ENCODE measurements around the gene NLGN1. TPM values are rescaled to one million over a fixed set of nuclear protein-coding genes. Genes with fewer than 3 reads are reported as not detected.
"Not testable (repeated sequence)": the region's sequence is repeated elsewhere in the genome, so short reads cannot be mapped to it uniquely, and the experiment has no call there.

The NLGN1 gene
- total RNA-seq, 2 donors from 2014 or later: 0.67 to 1.3 TPM

GRCh38 chr3:173430576-173430975 is 33.0 kb downstream of the NLGN1 start:
- H3K4me1 ChIP-seq: no peaks in the 10 kb centered on the region
- H3K4me3 ChIP-seq: no peak overlapping the region
- H3K27ac ChIP-seq: no peak overlapping the region
- TF ChIP-seq CTCF (IDR thresholded peaks at IDR 0.05): no peak
- intact Hi-C loops (cut with DNase I): no loop called here
- no peaks in the 10 kb centered on the region for H3K9me3 ChIP-seq
- H3K27me3 ChIP-seq: no peaks in the 10 kb centered on the region
- no peak for DNase-seq
- H3K9ac ChIP-seq (ENCODE audit: low read depth in 2 of 2, low read length in 2 of 2): no peak overlapping the region
- H3K36me3 ChIP-seq: no peaks in the 10 kb centered on the region

- no peak for TF ChIP-seq CTCF (IDR thresholded peaks at IDR 0.05)
- intact Hi-C loops (cut with DNase I): no loop called here
- no peak overlapping the region for H3K27ac ChIP-seq
Observed at GRCh38 chr3:173439004-173439403, 41.5 kb downstream of the NLGN1 start.

GRCh38 chr3:173440514-173440913 is 43.0 kb downstream of the NLGN1 start:
- no peaks in the 10 kb centered on the region for H3K36me3 ChIP-seq
- no peak overlapping the region for H3K4me3 ChIP-seq
- DNase-seq: no peak
- H3K9me3 ChIP-seq: no peaks in the 10 kb centered on the region
- H3K27me3 ChIP-seq: no peaks in the 10 kb centered on the region
- TF ChIP-seq CTCF (IDR thresholded peaks at IDR 0.05): no peak
- no peak overlapping the region for H3K9ac ChIP-seq (ENCODE audit: low read depth in 2 of 2, low read length in 2 of 2)
- no peaks in the 10 kb centered on the region for H3K4me1 ChIP-seq
- intact Hi-C loops (cut with DNase I): no loop called here
- no peak overlapping the region for H3K27ac ChIP-seq

More at GRCh38 chr3:173439004-173439403, 41.5 kb downstream of the NLGN1 start:
- H3K36me3 ChIP-seq: no peaks in the 10 kb centered on the region
- no peaks in the 10 kb centered on the region for H3K27me3 ChIP-seq
- no peaks in the 10 kb centered on the region for H3K9me3 ChIP-seq
- no peak overlapping the region for H3K4me3 ChIP-seq
- H3K4me1 ChIP-seq: no peaks in the 10 kb centered on the region
- H3K9ac ChIP-seq (ENCODE audit: low read depth in 2 of 2, low read length in 2 of 2): no peak overlapping the region
- DNase-seq: no peak

GRCh38 chr3:173451561-173451960 is 54.0 kb downstream of the NLGN1 start:
- H3K9ac ChIP-seq (ENCODE audit: low read depth in 2 of 2, low read length in 2 of 2); H3K36me3 ChIP-seq; intact Hi-C loops (cut with DNase I); DNase-seq; H3K4me1 ChIP-seq; H3K27ac ChIP-seq; H3K9me3 ChIP-seq; H3K4me3 ChIP-seq; H3K27me3 ChIP-seq: not testable (repeated sequence)

- no peaks in the 10 kb centered on the region for H3K36me3 ChIP-seq
- intact Hi-C loops (cut with DNase I): no loop called here
- DNase-seq: no peak
- no peak overlapping the region for H3K27ac ChIP-seq
- H3K9me3 ChIP-seq: no peaks in the 10 kb centered on the region
- TF ChIP-seq CTCF (IDR thresholded peaks at IDR 0.05): no peak
- H3K4me3 ChIP-seq: no peak overlapping the region
- no peak overlapping the region for H3K9ac ChIP-seq (ENCODE audit: low read depth in 2 of 2, low read length in 2 of 2)
- H3K4me1 ChIP-seq: no peaks in the 10 kb centered on the region
- no peaks in the 10 kb centered on the region for H3K27me3 ChIP-seq
Observed at GRCh38 chr3:173463250-173463649, 65.7 kb downstream of the NLGN1 start.

- Histone ChIP-seq H3K9ac (ENCODE audit: low read depth in 2 of 2, low read length in 2 of 2) (no peak overlapping the region), H3K27me3 (no peaks in the 10 kb centered on the region), H3K9me3 (no peaks in the 10 kb centered on the region)
Observed at GRCh38 chr3:173465112-173465511, 67.6 kb downstream of the NLGN1 start.

More at GRCh38 chr3:173465112-173465511, 67.6 kb downstream of the NLGN1 start:
- H3K4me3 ChIP-seq: no peak overlapping the region
- no peaks in the 10 kb centered on the region for H3K4me1 ChIP-seq
- no peaks in the 10 kb centered on the region for H3K36me3 ChIP-seq
- no peak for TF ChIP-seq CTCF (IDR thresholded peaks at IDR 0.05)
- intact Hi-C loops (cut with DNase I): no loop called here
- DNase-seq: no peak
- no peak overlapping the region for H3K27ac ChIP-seq
